HG02870 (cell line): ENCODE data around the gene TCP11.

Experiments used
- ATAC-seq: cut with Tn5 transposase; IDR thresholded peaks from one replicate; pipeline ENCODE4 v1.9.1; 2021; ENCODE audit warnings: mild to moderate bottlenecking, moderate library complexity; ENCODE audit not compliant: unreplicated experiment

The TCP11 gene

GRCh38 chr6:35082733-35083403 is 58.3 kb downstream of the TCP11 start:
- ATAC-seq = no peak

- ATAC-seq = no peak
Observed at GRCh38 chr6:35082046-35082732, 59.0 kb downstream of the TCP11 start.

GRCh38 chr6:35081426-35081851 is 59.7 kb downstream of the TCP11 start:
- no peak for ATAC-seq

- no peak for ATAC-seq
Observed at GRCh38 chr6:35080821-35081425, 60.2 kb downstream of the TCP11 start.

GRCh38 chr6:35080016-35080680 is 61.0 kb downstream of the TCP11 start:
- no peak for ATAC-seq

GRCh38 chr6:35079311-35080000 is 61.7 kb downstream of the TCP11 start:
- ATAC-seq = no peak

- ATAC-seq = no peak
Observed at GRCh38 chr6:35078896-35079295, 62.2 kb downstream of the TCP11 start.

- ATAC-seq = no peak
Observed at GRCh38 chr6:35078226-35078850, 62.8 kb downstream of the TCP11 start.

- ATAC-seq = no peak
Observed at GRCh38 chr6:35077713-35078105, 63.4 kb downstream of the TCP11 start.

- ATAC-seq = no peak
Observed at GRCh38 chr6:35076997-35077712, 64.0 kb downstream of the TCP11 start.

- no peak for ATAC-seq
Observed at GRCh38 chr6:35073766-35074471, 67.2 kb downstream of the TCP11 start.

- ATAC-seq = no peak
Observed at GRCh38 chr6:35073211-35073610, 67.9 kb downstream of the TCP11 start.

GRCh38 chr6:35072698-35073055 is 68.5 kb downstream of the TCP11 start:
- ATAC-seq = no peak

GRCh38 chr6:35072051-35072697 is 69.0 kb downstream of the TCP11 start:
- no peak for ATAC-seq

- ATAC-seq = no peak
Observed at GRCh38 chr6:35071347-35071994, 69.7 kb downstream of the TCP11 start.

GRCh38 chr6:35070111-35070510 is 71.0 kb downstream of the TCP11 start:
- no peak for ATAC-seq

GRCh38 chr6:35069262-35069661 is 71.9 kb downstream of the TCP11 start:
- ATAC-seq = no peak

GRCh38 chr6:35068644-35069043 is 72.5 kb downstream of the TCP11 start:
- no peak for ATAC-seq
